T-helper 9 cell (primary cell): ENCODE data around the gene ZFPM1.

Experiments used
- DNase-seq: peaks from one replicate; pipeline ENCODE4 v3.0.0-alpha.2; 2020

ZFPM1 gene

DNA sequence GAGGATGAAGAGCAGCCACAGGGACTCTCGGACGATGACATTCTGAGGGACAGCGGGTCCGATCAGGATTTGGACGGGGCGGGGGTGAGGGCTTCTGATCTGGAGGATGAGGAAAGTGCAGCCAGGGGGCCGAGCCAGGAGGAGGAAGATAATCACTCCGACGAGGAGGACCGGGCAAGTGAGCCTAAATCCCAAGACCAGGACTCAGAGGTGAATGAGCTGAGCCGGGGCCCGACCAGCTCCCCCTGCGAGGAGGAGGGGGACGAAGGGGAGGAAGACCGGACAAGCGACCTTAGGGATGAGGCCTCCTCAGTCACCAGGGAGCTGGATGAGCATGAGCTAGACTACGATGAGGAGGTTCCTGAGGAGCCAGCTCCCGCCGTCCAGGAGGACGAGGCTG, 124.1 kb downstream of the ZFPM1 start:
- no peak for DNase-seq

DNA sequence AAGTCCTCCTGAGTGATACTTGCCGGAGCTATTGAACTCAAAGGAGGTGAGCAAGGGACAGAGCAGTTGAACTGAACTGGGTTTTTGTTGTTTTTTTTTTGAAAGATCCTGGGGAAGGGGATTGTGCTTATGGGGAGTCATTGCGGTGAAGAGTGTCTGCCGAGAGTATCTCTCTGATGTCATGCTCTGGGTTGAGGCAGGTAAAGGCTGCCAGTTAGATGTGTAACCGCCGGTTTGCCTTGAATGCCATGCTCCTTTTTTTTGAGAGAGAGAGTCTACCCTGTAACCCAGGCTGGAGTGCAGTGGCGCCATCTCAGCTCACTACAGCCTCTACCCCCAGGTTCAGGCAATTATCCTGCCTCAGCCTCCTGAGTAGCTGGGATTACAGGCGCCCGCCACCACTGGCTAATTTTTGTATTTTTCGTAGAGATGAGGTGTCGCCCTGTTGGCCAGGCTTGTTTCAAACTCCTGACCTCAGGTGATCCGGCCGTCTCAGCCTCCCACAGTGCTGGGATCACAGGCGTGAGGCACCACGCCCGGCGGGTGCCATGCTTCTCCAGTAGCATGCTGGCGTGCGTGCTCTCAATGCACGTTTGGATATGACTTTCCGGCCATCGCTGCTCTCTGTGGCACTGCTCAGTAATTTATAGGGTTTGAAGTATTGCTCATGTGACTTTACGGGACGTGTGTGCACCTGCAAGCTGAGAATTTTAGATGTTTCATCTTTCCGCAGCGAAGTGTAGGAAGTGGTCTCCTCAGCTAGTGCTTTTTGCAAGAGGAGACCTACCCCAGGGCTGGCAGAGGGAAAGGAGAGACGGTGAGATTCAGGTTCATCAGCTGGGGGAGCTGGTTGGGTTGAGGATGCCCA, 125.6 kb downstream of the ZFPM1 start:
- no peak for DNase-seq

DNA sequence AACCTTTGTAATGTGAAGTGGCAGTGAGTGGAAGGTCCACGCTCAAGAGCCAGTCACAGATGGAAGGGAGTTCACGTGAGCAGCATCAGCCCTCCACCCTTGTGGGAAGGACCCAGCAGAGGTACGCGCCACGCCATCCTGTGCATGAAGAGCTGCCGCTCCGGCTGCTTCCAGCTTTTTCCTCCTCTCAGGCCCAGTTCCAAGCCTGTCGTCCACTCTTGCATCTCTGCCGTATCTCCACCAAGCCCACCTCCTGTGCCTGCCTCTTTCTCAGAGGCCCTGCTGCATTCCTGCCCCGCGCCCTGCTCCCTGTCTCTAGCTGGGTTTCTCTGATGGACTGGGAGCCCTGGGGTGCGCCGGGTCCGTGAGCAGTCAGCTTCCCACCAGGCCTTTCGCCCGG, 127.3 kb downstream of the ZFPM1 start:
- DNase-seq: no peak

GRCh38 chr16:88581033-88581432, 128.0 kb downstream of the ZFPM1 start:
- no peak for DNase-seq

- DNase-seq: no peak
Measured at GRCh38 chr16:88582912-88583575, 130.0 kb downstream of the ZFPM1 start.

DNA sequence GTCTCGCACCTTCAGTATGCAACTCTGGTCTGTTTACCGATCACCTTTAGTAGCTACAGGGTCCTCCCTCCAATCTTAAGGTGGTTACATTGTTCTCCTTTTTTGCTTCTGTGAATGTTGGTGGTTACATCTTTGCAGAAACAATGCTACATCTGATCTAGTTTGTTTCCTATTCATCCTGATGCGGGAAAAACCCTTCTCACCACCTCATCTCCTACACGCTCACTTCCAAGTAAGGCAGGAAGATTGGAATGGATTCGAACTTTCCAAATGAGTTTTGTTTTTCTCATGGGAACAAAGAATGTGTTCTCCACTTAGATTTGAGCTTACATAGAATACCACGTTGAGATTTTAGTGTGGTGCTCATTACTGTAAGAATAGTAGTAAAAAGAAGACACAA, 131.6 kb downstream of the ZFPM1 start:
- DNase-seq: no peak

DNA sequence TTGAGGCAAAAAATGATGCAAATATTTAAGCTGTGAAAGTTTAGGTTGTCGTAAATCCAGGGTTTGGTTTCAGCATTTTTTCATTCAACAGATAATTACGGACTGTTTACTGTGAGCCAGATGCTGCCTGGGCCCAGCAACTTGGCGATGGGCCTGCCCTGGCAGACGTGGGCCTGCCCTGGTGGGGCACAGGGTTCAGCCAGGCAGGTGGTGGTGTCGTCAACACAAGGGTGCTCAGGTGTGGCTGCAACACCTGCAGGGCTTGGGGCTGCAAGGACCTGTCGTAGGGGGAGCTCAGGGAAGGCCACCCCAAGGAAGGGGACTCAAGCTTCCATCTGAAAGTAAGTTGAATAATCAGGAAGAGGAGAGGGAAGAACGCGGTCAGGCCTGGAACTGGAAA, 132.2 kb downstream of the ZFPM1 start:
- no peak for DNase-seq

GRCh38 chr16:88585927-88586581, 133.0 kb downstream of the ZFPM1 start:
- no peak for DNase-seq
